ENCODE measurements around the gene NSG1. TPM values are rescaled to one million over a fixed set of nuclear protein-coding genes. Genes with fewer than 3 reads are reported as not detected.

The NSG1 gene
- total RNA-seq, 4 donors from 2014 or later: 2.2 to 3.5 (median 2.7) TPM; not detected in 1

DNA sequence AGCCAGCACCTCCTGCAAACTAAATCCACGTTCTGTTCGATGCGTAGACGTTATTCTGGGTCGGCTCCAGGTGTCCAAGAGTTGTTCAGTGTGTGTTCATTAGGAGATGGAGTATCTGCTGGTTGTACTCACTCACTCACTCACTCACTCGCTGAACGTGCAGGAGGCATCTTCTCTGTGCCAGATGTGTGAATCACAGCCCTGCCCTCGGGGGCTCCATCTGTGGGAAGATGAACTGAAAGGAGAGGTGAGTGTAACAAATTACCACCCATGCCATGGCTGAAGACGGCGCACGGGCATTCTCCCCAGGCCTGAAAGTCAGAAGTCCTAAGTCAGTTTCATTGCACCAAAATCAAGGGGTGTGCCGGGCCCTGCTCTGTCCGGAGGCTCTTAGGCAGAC lies 16.1 kb downstream of the NSG1 start:
- Histone ChIP-seq H3K36me3 (no peaks in the 10 kb centered on the region), H3K27ac (no peak overlapping the region), H3K4me3 (no peak overlapping the region), H3K9me3 (no peaks in the 10 kb centered on the region), H3K4me1 (no peaks in the 10 kb centered on the region), H3K27me3 (peaks cover 4% of the 10 kb centered on the region)
- intact Hi-C loops (cut with DNase I; ENCODE audit: low total_unique reads) (no loop called here), in situ Hi-C loops (cut with MboI; ENCODE audit: low pct_ligation_motif_present in 1 of 4, low pct_unique_long_range_greater_than_20kb in 1 of 4, low sequenced_read_pairs in 3 of 4) (no loop called here)
- no peak for DNase-seq
- 72 to 75% methylated on average over 3 to 13 of the region's 13 CpGs for WGBS, 2 donors (ENCODE audit: low coverage in 1 of 2)
- no peak for TF ChIP-seq POLR2AphosphoS5 (IDR thresholded peaks at IDR 0.05)

DNA sequence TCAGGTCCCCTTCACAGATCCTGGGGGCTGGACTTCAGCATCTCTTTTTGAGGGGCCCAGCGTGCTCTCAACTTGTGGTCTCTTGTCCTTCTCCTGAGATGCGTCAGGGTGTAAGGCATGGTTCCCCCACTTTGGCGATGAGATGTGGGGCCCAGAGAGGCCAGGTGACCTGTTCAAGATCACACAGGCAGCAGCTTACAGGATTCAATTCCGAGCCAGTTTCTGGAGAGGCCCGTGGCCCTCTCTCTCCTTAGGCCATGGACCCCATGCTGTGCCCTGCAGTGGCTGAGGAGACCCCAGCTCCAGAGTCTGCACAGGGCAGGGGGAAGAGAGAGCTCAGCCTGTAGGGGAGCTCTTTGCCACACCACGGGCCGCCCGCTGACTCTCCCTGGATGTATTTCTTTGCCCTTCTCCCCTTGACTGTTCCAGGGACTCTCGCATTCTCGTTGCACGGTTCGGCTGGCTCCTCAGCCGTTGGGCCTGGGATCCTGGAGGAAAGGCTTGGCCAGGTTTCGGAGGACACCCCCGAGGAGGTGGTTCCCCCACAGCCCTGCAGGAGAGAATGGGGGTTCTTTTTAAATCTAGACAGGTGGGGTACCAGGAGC lies 18.6 kb downstream of the NSG1 start:
- no peak for DNase-seq
- TF ChIP-seq CTCF (IDR thresholded peaks at IDR 0.05): no peak
- no peak for TF ChIP-seq EP300 (IDR thresholded peaks at IDR 0.05; ENCODE audit: low read depth)
- TF ChIP-seq POLR2A (IDR thresholded peaks at IDR 0.05): no peak
- TF ChIP-seq POLR2AphosphoS5 (IDR thresholded peaks at IDR 0.05): no peak
- Histone ChIP-seq H3K27me3 (no peaks in the 10 kb centered on the region), H3K4me1 (no peaks in the 10 kb centered on the region), H3K36me3 (no peaks in the 10 kb centered on the region), H3K27ac (no peak overlapping the region), H3K4me3 (no peak overlapping the region), H3K9me3 (no peaks in the 10 kb centered on the region)
- intact Hi-C loops (cut with DNase I; ENCODE audit: low total_unique reads) (no loop called here), in situ Hi-C loops (cut with MboI; ENCODE audit: low pct_ligation_motif_present in 1 of 4, low pct_unique_long_range_greater_than_20kb in 1 of 4, low sequenced_read_pairs in 3 of 4) (no loop called here)
- 78 to 88% methylated on average over 9 to 14 of the region's 15 CpGs for WGBS, 2 donors (ENCODE audit: low coverage in 1 of 2)

DNA sequence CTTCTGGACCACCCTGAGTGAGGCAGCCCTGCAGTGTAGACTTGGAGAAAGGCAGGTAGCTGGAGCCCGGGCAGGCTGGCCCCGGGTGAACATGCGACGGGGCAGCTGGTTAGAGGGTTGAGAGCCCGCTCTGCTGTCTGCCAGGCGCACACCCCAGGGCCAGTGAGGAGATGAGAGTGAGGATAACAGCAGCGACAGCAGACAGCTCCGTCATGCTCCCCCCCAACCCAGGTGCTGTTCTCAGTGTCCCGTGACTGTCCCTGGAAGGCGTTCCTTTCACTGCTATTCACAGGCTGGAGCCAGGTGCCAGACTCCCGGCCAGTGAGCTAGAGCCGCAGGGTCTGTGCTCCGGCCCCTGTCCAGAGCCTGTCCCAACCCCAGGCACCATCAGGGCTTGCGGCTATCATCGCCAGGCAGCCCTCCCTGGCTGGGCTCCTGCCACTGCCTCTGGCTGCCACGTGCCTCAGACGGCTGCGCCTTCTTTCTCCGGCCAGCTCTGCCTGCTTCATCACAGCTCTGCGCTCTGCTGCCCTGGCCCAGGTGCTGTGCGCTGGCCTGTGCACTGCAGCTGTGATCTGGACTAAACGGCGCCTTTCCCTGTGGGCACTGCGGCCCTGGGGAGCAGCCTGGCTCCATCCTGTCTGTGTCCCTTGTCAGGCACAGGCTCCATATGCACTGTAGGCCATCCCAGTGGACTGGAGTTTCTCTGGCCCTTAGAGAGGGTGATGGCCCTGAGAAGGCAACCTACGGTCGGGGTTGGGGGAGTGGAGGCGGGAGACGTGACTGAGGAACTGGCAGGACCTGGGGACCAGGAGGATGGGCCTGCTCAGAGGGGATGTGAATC lies 19.8 kb downstream of the NSG1 start:
- no peaks in the 10 kb centered on the region for H3K9me3 ChIP-seq
- in situ Hi-C loops (cut with MboI; ENCODE audit: low pct_ligation_motif_present in 1 of 4, low pct_unique_long_range_greater_than_20kb in 1 of 4, low sequenced_read_pairs in 3 of 4): no loop called here
- no peak overlapping the region for H3K4me3 ChIP-seq
- intact Hi-C loops (cut with DNase I; ENCODE audit: low total_unique reads): no loop called here
- no peak for DNase-seq
- H3K27ac ChIP-seq: no peak overlapping the region
- WGBS, 2 donors (ENCODE audit: low coverage in 1 of 2): 74% methylated on average over 28 of the region's 28 CpGs; no CpG with 5 or more reads in 1 of the 2 donors
- H3K36me3 ChIP-seq: no peaks in the 10 kb centered on the region
- no peak for TF ChIP-seq POLR2AphosphoS5 (IDR thresholded peaks at IDR 0.05)
- no peak for TF ChIP-seq CTCF (IDR thresholded peaks at IDR 0.05)
- no peak for TF ChIP-seq EP300 (IDR thresholded peaks at IDR 0.05; ENCODE audit: low read depth)
- TF ChIP-seq POLR2A (IDR thresholded peaks at IDR 0.05): no peak
- no peaks in the 10 kb centered on the region for H3K4me1 ChIP-seq
- H3K27me3 ChIP-seq: no peaks in the 10 kb centered on the region

DNA sequence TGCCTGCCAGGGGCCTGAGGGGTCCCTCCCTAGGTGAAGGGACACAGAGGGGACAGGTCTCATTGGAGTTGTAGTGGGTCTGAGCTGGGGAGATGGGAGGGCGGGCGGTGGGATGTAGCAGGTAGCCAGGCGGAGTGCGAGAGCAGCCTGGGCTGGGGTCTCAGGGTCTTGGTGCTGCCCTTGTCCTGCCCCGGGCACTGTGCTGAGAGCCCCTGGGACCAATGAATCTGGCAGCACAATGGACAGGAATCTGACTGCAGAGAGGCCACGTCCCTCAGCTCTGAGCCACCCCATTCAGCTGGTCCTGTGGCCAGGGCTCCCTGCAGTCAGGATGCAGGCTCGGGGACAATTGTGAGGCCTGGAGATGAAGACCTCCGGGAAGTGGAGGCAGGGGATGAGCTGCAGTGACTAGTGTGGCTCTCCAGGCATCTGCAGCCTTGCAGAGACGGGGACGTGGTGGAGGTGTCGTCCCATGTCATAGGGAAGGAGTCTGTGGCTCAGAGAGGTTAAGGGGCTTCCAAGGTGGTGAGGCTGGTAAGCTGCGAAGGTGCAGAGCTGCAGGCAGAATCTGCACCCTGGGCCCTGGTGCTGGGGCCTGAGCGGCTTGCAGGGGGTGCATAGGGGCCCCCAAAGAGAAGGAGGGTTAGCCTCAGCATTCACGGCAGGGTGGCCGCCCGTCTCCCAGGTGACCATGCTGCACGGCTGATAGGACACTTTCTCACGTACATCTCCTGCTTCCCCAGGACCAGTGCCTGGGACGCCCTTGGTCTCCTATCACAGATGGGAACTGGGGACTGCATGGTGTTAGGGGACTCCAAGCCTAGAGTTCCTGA lies 20.6 kb downstream of the NSG1 start:
- Histone ChIP-seq H3K4me3 (no peak overlapping the region), H3K36me3 (no peaks in the 10 kb centered on the region), H3K27ac (no peak overlapping the region), H3K4me1 (no peaks in the 10 kb centered on the region), H3K27me3 (no peaks in the 10 kb centered on the region), H3K9me3 (no peaks in the 10 kb centered on the region)
- intact Hi-C loops (cut with DNase I; ENCODE audit: low total_unique reads) (no loop called here), in situ Hi-C loops (cut with MboI; ENCODE audit: low pct_ligation_motif_present in 1 of 4, low pct_unique_long_range_greater_than_20kb in 1 of 4, low sequenced_read_pairs in 3 of 4) (no loop called here)
- TF ChIP-seq CTCF (IDR thresholded peaks at IDR 0.05) (no peak), POLR2AphosphoS5 (IDR thresholded peaks at IDR 0.05) (no peak), POLR2A (IDR thresholded peaks at IDR 0.05) (no peak), EP300 (IDR thresholded peaks at IDR 0.05; ENCODE audit: low read depth) (no peak)
- DNase-seq: no peak
- WGBS, 2 donors (ENCODE audit: low coverage in 1 of 2): 71% methylated on average over 18 of the region's 19 CpGs; no CpG with 5 or more reads in 1 of the 2 donors

Data from transverse colon (tissue), 4 donors.